ENCODE results near the gene KCNK3. TPM values are rescaled to one million over a fixed set of nuclear protein-coding genes. Genes with fewer than 3 reads are reported as not detected.

KCNK3 gene
- total and polyA plus RNA-seq, 2 donors (not counting 1 experiment from before 2014, with no cell fraction given), result not detected

DNA sequence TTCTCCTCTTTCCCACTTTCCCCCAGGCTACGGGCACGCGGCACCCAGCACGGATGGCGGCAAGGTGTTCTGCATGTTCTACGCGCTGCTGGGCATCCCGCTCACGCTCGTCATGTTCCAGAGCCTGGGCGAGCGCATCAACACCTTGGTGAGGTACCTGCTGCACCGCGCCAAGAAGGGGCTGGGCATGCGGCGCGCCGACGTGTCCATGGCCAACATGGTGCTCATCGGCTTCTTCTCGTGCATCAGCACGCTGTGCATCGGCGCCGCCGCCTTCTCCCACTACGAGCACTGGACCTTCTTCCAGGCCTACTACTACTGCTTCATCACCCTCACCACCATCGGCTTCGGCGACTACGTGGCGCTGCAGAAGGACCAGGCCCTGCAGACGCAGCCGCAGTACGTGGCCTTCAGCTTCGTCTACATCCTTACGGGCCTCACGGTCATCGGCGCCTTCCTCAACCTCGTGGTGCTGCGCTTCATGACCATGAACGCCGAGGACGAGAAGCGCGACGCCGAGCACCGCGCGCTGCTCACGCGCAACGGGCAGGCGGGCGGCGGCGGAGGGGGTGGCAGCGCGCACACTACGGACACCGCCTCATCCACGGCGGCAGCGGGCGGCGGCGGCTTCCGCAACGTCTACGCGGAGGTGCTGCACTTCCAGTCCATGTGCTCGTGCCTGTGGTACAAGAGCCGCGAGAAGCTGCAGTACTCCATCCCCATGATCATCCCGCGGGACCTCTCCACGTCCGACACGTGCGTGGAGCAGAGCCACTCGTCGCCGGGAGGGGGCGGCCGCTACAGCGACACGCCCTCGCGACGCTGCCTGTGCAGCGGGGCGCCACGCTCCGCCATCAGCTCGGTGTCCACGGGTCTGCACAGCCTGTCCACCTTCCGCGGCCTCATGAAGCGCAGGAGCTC is 35.4 kb downstream of the KCNK3 start:
- H3K4me1 Mint-ChIP-seq, result no peaks in the 10 kb centered on the region
- H3K4me3 Mint-ChIP-seq, result no peak overlapping the region
- no peaks in the 10 kb centered on the region for H3K36me3 ChIP-seq (replicated peaks in 1 of 2; ENCODE audit: control extremely low read depth in 1 of 2, control insufficient read depth in 1 of 2, extremely low read depth in 1 of 2, insufficient read depth in 2 of 2, low read length in 1 of 2)
- ChIA-PET CTCF (interaction anchor here (1.4 kb wide), 1 partner anchor 18 kb away, joined by 3 read pairs; no protein-coding TSS in a partner anchor), POLR2A (no interaction called here)
- H3K9me3 ChIP-seq (ENCODE audit: control extremely low read depth in 1 of 3, control insufficient read depth in 2 of 3, insufficient read depth in 1 of 3, low read length in 2 of 3), result no peaks in the 10 kb centered on the region
- H3K4me3 ChIP-seq (ENCODE audit: control extremely low read depth in 1 of 5, extremely low read depth in 1 of 5, insufficient read depth in 1 of 5, low read depth in 2 of 5, low read length in 4 of 5), result no peak overlapping the region
- ATAC-seq (ENCODE audit: low read depth) (no peak), DNase-seq (peak; percentile 13)
- H3K79me2 ChIP-seq (ENCODE audit: control insufficient read depth, insufficient read depth, low read length), result no peaks in the 10 kb centered on the region
- 63% methylated on average over 98 of the region's 101 CpGs for WGBS (ENCODE audit: insufficient coverage)
- H3K27ac Mint-ChIP-seq, result no peak overlapping the region
- H3K27me3 Mint-ChIP-seq, result peaks cover 21% of the 10 kb centered on the region
- no peaks in the 10 kb centered on the region for H3K9me3 Mint-ChIP-seq (ENCODE audit: insufficient read depth)
- TF ChIP-seq, protein P1, sequence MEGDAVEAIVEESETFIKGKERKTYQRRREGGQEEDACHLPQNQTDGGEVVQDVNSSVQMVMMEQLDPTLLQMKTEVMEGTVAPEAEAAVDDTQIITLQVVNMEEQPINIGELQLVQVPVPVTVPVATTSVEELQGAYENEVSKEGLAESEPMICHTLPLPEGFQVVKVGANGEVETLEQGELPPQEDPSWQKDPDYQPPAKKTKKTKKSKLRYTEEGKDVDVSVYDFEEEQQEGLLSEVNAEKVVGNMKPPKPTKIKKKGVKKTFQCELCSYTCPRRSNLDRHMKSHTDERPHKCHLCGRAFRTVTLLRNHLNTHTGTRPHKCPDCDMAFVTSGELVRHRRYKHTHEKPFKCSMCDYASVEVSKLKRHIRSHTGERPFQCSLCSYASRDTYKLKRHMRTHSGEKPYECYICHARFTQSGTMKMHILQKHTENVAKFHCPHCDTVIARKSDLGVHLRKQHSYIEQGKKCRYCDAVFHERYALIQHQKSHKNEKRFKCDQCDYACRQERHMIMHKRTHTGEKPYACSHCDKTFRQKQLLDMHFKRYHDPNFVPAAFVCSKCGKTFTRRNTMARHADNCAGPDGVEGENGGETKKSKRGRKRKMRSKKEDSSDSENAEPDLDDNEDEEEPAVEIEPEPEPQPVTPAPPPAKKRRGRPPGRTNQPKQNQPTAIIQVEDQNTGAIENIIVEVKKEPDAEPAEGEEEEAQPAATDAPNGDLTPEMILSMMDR (IDR thresholded peaks at IDR 0.05), result no peak
- intact Hi-C loops (cut with micrococcal nuclease), result no loop called here
- no peaks in the 10 kb centered on the region for H3K4me1 ChIP-seq (ENCODE audit: control insufficient read depth in 2 of 2, insufficient read depth in 2 of 2, low read length in 2 of 2)
- H3K27me3 ChIP-seq (replicated peaks in 1 of 4; ENCODE audit: control extremely low read depth in 1 of 4, control insufficient read depth in 3 of 4, insufficient read depth in 4 of 4, low read length in 3 of 4), result peaks cover 0 to 18% (median 0%) of the 10 kb centered on the region in 4 experiments
- no peaks in the 10 kb centered on the region for H4K20me1 ChIP-seq (ENCODE audit: control insufficient read depth, insufficient read depth, low read length, poor library complexity, severe bottlenecking)
- peak overlapping the region; percentile 33 for H2AFZ ChIP-seq (ENCODE audit: insufficient read depth, low read depth, low read length, poor library complexity, severe bottlenecking)
- peak overlapping the region; percentile 33 for H3K4me2 ChIP-seq (replicated peaks; ENCODE audit: low read depth, low read length, poor library complexity, severe bottlenecking)
- no peak overlapping the region for H3K9ac ChIP-seq (ENCODE audit: low read length)
- no peak overlapping the region for H3K27ac ChIP-seq (ENCODE audit: low read length in 2 of 2)

DNA sequence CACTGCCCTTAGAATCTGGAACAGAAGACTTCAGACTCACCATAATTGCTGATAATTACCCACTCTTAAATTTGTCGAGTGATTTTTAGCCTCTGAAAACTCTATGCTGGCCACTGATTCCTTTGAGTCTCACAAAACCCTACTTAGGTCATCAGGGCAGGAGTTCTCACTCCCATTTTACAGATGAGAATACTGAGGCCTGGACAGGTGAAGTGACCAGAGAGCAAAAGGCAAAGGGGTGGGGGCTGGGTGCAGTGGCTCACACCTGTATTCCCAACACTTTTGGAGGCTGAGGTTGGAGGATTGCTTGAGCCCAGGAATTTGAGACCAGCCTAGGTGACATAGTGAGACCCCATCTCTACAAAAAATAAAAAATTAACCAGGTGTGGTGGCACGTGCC is 36.8 kb downstream of the KCNK3 start:
- H3K4me2 ChIP-seq (replicated peaks; ENCODE audit: low read depth, low read length, poor library complexity, severe bottlenecking), result no peak overlapping the region
- no peak overlapping the region for H3K4me3 ChIP-seq (ENCODE audit: control extremely low read depth in 1 of 5, extremely low read depth in 1 of 5, insufficient read depth in 1 of 5, low read depth in 2 of 5, low read length in 4 of 5)
- POLR2A ChIA-PET, result no interaction called here
- intact Hi-C loops (cut with micrococcal nuclease), result no loop called here
- H3K27ac Mint-ChIP-seq, result no peak overlapping the region
- H3K9ac ChIP-seq (ENCODE audit: low read length), result no peak overlapping the region
- no peaks in the 10 kb centered on the region for H3K4me1 ChIP-seq (ENCODE audit: control insufficient read depth in 2 of 2, insufficient read depth in 2 of 2, low read length in 2 of 2)
- H3K9me3 ChIP-seq (ENCODE audit: control extremely low read depth in 1 of 3, control insufficient read depth in 2 of 3, insufficient read depth in 1 of 3, low read length in 2 of 3), result no peaks in the 10 kb centered on the region
- no peak overlapping the region for H3K27ac ChIP-seq (ENCODE audit: low read length in 2 of 2)
- H3K27me3 Mint-ChIP-seq, result peaks cover 28% of the 10 kb centered on the region
- H3K9me3 Mint-ChIP-seq (ENCODE audit: insufficient read depth), result no peaks in the 10 kb centered on the region
- no peaks in the 10 kb centered on the region for H3K79me2 ChIP-seq (ENCODE audit: control insufficient read depth, insufficient read depth, low read length)
- 100% methylated on average over 2 of the region's 2 CpGs for WGBS (ENCODE audit: insufficient coverage)
- H3K36me3 ChIP-seq (replicated peaks in 1 of 2; ENCODE audit: control extremely low read depth in 1 of 2, control insufficient read depth in 1 of 2, extremely low read depth in 1 of 2, insufficient read depth in 2 of 2, low read length in 1 of 2), result no peaks in the 10 kb centered on the region
- H2AFZ ChIP-seq (ENCODE audit: insufficient read depth, low read depth, low read length, poor library complexity, severe bottlenecking), result no peak overlapping the region
- CTCF ChIA-PET, result no interaction called here
- ATAC-seq (ENCODE audit: low read depth) (no peak), DNase-seq (no peak)
- TF ChIP-seq EZH2 (IDR thresholded peaks at IDR 0.05; ENCODE audit: borderline replicate concordance, insufficient read depth, low read depth, low read length, poor library complexity, severe bottlenecking), result no peak
- TF ChIP-seq, protein P1 (IDR thresholded peaks at IDR 0.05), result no peak
- H3K4me3 Mint-ChIP-seq, result no peak overlapping the region
- peaks cover 0 to 13% (median 0%) of the 10 kb centered on the region in 4 experiments for H3K27me3 ChIP-seq (replicated peaks in 1 of 4; ENCODE audit: control extremely low read depth in 1 of 4, control insufficient read depth in 3 of 4, insufficient read depth in 4 of 4, low read length in 3 of 4)
- no peaks in the 10 kb centered on the region for H3K4me1 Mint-ChIP-seq
- no peaks in the 10 kb centered on the region for H4K20me1 ChIP-seq (ENCODE audit: control insufficient read depth, insufficient read depth, low read length, poor library complexity, severe bottlenecking)

Data from B cell (primary cell).